Kidney (tissue), 14 donors: ENCODE results near the gene SCUBE2. TPM values are rescaled to one million over a fixed set of nuclear protein-coding genes. Genes with fewer than 3 reads are reported as not detected.

Experiments
- DNase-seq, 5 donors: peaks; one replicate each; pipeline ENCODE4 v3.0.0-alpha.2; 2013 to 2020
- FAIRE-seq: peaks from 2 replicates; lab custom pipeline; 2012; peaks lifted over from hg19 to GRCh38; lab: Jason Lieb, UNC
- H3K27ac ChIP-seq, 2 donors: one replicate each; pipeline ENCODE4 v1.7.0; 2013; ENCODE audit warnings: low read depth in 2 of 2, low read length in 2 of 2, inconsistent platforms in 1 of 2
- H3K27me3 ChIP-seq: one replicate; pipeline ENCODE4 v1.7.1; 2013; ENCODE audit warnings: low read length, inconsistent platforms; ENCODE audit not compliant: control insufficient read depth, insufficient read depth
- H3K36me3 ChIP-seq, 3 donors: one replicate each; pipeline versions ENCODE4 v1.7.0 to v1.7.1; 2013; ENCODE audit warnings: low read length in 3 of 3, control low read depth in 1 of 3, inconsistent platforms in 1 of 3; ENCODE audit not compliant: insufficient read depth in 3 of 3, control insufficient read depth in 2 of 3
- H3K4me1 ChIP-seq, 3 donors: one replicate each; pipeline versions ENCODE4 v1.7.0 to v1.7.1; 2013; ENCODE audit warnings: low read length in 3 of 3, inconsistent platforms in 1 of 3, low read depth in 1 of 3; ENCODE audit not compliant: control insufficient read depth in 2 of 3, insufficient read depth in 2 of 3
- H3K4me3 ChIP-seq, 3 donors: one replicate each; pipeline versions ENCODE4 v1.7.0 to v1.8.1; 2013; ENCODE audit warnings: low read length in 3 of 3, control low read depth in 1 of 3, inconsistent platforms in 1 of 3
- H3K9ac ChIP-seq, 3 donors: one replicate each; pipeline versions ENCODE4 v1.7.0 to v1.7.1; 2013; ENCODE audit warnings: low read length in 3 of 3, control low read depth in 1 of 3, inconsistent platforms in 1 of 3
- H3K9me3 ChIP-seq, 3 donors: one replicate each; pipeline versions ENCODE4 v1.7.0 to v1.7.1; 2013; ENCODE audit warnings: low read length in 3 of 3, control low read depth in 1 of 3, inconsistent platforms in 1 of 3; ENCODE audit not compliant: control insufficient read depth in 2 of 3, insufficient read depth in 1 of 3
- intact Hi-C: fragments of 100-400 bp; cut with DNase I; formaldehyde crosslinking; loops from one replicate; pipeline ENCODE4 v1.11.1; 2022
- polyA plus RNA-seq: library from polyadenylated mRNA; stranded (reverse); fragments of 350-450 nt; fragmentation: Illumina TruSeq; extraction: RNeasy Lipid Tissue Mini Kit (QIAGEN cat#74804); gene quantifications from one replicate; pipeline ENCODE4 v1.2.3, GENCODE V29; 2014; ENCODE audit warnings: low read depth, low replicate concordance; ENCODE audit not compliant: insufficient read depth
- total RNA-seq: library from RNA; stranded (reverse); fragmentation: NEBNext Ultra II Directional; extraction: Animal tissue kit (Norgen Biotek cat#: 25700); gene quantifications from one replicate; pipeline ENCODE4 v1.2.1, GENCODE V29; 2021
- TF ChIP-seq, protein P1 (sequence below): IDR thresholded peaks from 3 replicates; pipeline ENCODE4 v1.5.1; 2012; ENCODE audit warnings: mild to moderate bottlenecking, moderate library complexity, borderline replicate concordance; ENCODE audit not compliant: insufficient read depth; ENCODE audit errors: extremely low read depth
- donor health status: control.
- donor health status: control.
- donor health status: control.
- donor health status: control.
- donor health status: control.
- donor health status: DM: yes; HTN: yes; CAD: no.
- donor health status: Normal renal cell carcinoma (clear cell type).

The SCUBE2 gene
- total and polyA plus RNA-seq, 2 donors from 2014 or later, result 0.65 to 3.5 TPM

GRCh38 chr11:9081153-9081552, 10.2 kb downstream of the SCUBE2 start:
- H3K9ac ChIP-seq, result no peak overlapping the region
- intact Hi-C loops, result no loop called here
- no peaks in the 10 kb centered on the region for H3K4me1 ChIP-seq
- H3K4me3 ChIP-seq, result no peak overlapping the region
- DNase-seq (no peak), FAIRE-seq (no peak)
- H3K36me3 ChIP-seq, result no peaks in the 10 kb centered on the region
- H3K27ac ChIP-seq, result no peak overlapping the region
- no peaks in the 10 kb centered on the region for H3K9me3 ChIP-seq
- TF ChIP-seq, protein P1, sequence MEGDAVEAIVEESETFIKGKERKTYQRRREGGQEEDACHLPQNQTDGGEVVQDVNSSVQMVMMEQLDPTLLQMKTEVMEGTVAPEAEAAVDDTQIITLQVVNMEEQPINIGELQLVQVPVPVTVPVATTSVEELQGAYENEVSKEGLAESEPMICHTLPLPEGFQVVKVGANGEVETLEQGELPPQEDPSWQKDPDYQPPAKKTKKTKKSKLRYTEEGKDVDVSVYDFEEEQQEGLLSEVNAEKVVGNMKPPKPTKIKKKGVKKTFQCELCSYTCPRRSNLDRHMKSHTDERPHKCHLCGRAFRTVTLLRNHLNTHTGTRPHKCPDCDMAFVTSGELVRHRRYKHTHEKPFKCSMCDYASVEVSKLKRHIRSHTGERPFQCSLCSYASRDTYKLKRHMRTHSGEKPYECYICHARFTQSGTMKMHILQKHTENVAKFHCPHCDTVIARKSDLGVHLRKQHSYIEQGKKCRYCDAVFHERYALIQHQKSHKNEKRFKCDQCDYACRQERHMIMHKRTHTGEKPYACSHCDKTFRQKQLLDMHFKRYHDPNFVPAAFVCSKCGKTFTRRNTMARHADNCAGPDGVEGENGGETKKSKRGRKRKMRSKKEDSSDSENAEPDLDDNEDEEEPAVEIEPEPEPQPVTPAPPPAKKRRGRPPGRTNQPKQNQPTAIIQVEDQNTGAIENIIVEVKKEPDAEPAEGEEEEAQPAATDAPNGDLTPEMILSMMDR, result no peak
- H3K27me3 ChIP-seq, result no peaks in the 10 kb centered on the region

DNA sequence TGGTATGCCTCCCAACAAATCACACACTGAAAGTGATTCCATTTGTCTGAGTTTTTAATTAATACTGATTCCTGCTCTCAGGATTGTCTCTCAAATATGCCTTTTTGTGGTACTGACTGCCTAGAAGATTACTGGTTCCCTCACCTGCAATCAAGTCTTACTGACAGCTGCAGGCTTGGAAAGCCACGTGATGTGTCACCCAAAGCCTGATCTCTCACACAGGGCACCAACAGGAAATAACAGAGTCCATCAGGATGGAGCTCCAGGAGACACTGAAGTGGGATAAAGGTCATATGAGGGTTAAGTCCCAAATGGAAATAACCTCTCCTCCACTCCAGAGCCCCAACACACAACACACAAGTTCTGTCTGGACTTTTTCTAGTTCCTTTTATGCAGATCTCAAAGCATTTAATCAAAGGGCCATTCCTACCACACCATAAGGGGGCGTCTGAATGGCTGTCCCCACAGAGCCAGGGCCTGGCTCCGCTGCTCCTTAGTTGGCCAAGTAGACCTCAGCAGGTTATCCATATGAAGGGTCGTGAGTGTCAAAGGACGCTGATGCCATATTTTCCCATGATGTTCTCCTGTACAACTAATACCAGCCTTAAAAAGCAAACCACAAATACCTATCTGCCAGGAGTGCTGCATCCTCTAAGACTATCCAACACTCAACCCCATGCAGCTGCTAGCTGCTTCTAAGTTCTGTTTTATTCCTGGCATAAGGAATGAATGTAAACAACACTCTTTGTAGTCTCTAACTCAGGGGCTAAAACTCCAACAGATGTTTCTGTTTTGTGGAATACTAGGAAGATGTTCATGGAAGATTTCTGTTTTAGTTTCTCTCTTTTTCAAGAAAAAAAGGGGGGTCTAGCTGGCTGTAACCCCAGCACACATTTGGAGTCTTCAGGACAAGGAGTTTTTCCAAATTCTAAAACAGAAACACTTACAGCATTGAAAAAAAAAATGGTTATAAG, 13.0 kb downstream of the SCUBE2 start:
- intact Hi-C loops, result no loop called here
- H3K9ac ChIP-seq, result no peak overlapping the region
- H3K36me3 ChIP-seq, result no peaks in the 10 kb centered on the region
- no peaks in the 10 kb centered on the region for H3K9me3 ChIP-seq
- no peaks in the 10 kb centered on the region for H3K27me3 ChIP-seq
- DNase-seq (no peak), FAIRE-seq (no peak)
- no peak overlapping the region for H3K4me3 ChIP-seq
- no peaks in the 10 kb centered on the region for H3K4me1 ChIP-seq
- no peak overlapping the region for H3K27ac ChIP-seq
- TF ChIP-seq, protein P1, result no peak

- intact Hi-C loops, result no loop called here
Measured at GRCh38 chr11:9077164-9077563, 14.2 kb downstream of the SCUBE2 start.

More at GRCh38 chr11:9077164-9077563, 14.2 kb downstream of the SCUBE2 start:
- Histone ChIP-seq H3K27me3 (no peaks in the 10 kb centered on the region), H3K9ac (no peak overlapping the region), H3K27ac (no peak overlapping the region), H3K36me3 (no peaks in the 10 kb centered on the region), H3K4me3 (no peak overlapping the region), H3K4me1 (no peaks in the 10 kb centered on the region), H3K9me3 (no peaks in the 10 kb centered on the region)
- no peak for FAIRE-seq
- TF ChIP-seq, protein P1, result no peak
- DNase-seq, result no peak
